Ishikawa (cell line): ENCODE data around the gene NR2F1.

Experiments used
- CEBPB ChIP-seq: IDR thresholded peaks from 2 replicates; pipeline ENCODE4 v1.6.1; 2012
- CREB1 ChIP-seq: IDR thresholded peaks from 2 replicates; pipeline ENCODE4 v1.6.1; 2012; ENCODE audit warnings: low read depth
- EGR1 ChIP-seq: IDR thresholded peaks from 2 replicates; pipeline ENCODE4 v1.6.1; 2012
- EP300 ChIP-seq: IDR thresholded peaks from 2 replicates; pipeline ENCODE4 v1.6.1; 2012; ENCODE audit warnings: borderline replicate concordance
- FOXM1 ChIP-seq: IDR thresholded peaks from 2 replicates; pipeline ENCODE4 v1.6.1; 2012; ENCODE audit warnings: low read depth, borderline replicate concordance
- NFIC ChIP-seq: IDR thresholded peaks from 2 replicates; pipeline ENCODE4 v1.6.1; 2012
- RAD21 ChIP-seq: IDR thresholded peaks from 2 replicates; pipeline ENCODE4 v1.6.1; 2012; ENCODE audit warnings: low read depth
- TAF1 ChIP-seq: IDR thresholded peaks from 2 replicates; pipeline ENCODE4 v1.6.1; 2012; ENCODE audit warnings: low read depth, mild to moderate bottlenecking
- TCF12 ChIP-seq: IDR thresholded peaks from 2 replicates; pipeline ENCODE4 v1.6.1; 2012; ENCODE audit warnings: low read depth
- TEAD4 ChIP-seq: IDR thresholded peaks from 2 replicates; pipeline ENCODE4 v1.6.1; 2012
- YY1 ChIP-seq: IDR thresholded peaks from 2 replicates; pipeline ENCODE4 v1.6.1; 2012; ENCODE audit warnings: low read depth
- ZBTB7A ChIP-seq: IDR thresholded peaks from 2 replicates; pipeline ENCODE4 v1.6.1; 2012; ENCODE audit warnings: low read depth
- TF ChIP-seq, protein P1 (sequence below): IDR thresholded peaks from 2 replicates; pipeline ENCODE4 v1.6.1; 2012; ENCODE audit warnings: low read depth, mild to moderate bottlenecking
- TF ChIP-seq, protein P2 (sequence below): IDR thresholded peaks from 2 replicates; pipeline ENCODE4 v1.6.1; 2012
- TF ChIP-seq, protein P3 (sequence below): IDR thresholded peaks from 2 replicates; pipeline ENCODE4 v1.6.1; 2012

NR2F1 gene

DNA sequence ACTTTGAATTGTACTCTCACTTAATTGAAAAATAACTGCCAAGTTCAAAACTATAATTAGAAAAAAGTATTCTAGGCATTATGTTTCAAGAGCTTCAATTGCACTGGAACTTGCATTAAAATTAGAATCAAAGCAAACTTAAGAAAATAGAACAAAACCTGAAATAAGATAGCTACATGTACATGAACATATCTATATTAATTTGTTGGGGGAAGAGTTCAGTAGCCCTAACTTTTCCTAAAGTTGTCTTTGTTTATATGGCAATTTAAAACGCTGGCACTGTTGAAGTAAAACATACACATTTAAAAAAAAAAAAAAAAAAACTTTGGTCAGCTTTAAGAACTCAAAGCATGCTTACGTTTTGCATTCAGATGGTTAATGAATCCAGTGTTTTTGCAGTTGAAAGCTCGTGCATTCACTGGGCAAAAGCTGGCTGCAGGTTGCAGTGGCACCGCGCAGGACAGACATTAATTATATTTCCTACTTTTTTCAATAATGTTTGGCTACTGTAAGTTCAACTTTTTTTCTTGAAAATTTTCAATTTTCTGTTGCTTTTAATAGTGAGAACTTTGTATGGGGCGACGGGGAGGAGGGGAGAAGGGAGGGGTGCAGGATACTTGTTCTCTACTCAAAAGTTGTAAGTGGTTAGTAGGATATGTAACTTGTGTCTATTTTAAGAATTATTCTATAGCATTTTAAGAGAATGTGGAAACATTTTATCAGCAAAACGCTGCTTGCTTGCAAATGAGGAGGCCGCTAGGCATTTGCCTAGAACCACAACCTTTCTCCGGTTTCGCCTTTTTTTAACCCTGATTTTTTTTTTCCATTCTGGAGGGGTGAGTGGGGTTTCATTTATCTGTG, 3.9 kb downstream of the NR2F1 start:
- TF ChIP-seq TEAD4, result no peak
- no peak for TF ChIP-seq YY1
- TF ChIP-seq, protein P1, sequence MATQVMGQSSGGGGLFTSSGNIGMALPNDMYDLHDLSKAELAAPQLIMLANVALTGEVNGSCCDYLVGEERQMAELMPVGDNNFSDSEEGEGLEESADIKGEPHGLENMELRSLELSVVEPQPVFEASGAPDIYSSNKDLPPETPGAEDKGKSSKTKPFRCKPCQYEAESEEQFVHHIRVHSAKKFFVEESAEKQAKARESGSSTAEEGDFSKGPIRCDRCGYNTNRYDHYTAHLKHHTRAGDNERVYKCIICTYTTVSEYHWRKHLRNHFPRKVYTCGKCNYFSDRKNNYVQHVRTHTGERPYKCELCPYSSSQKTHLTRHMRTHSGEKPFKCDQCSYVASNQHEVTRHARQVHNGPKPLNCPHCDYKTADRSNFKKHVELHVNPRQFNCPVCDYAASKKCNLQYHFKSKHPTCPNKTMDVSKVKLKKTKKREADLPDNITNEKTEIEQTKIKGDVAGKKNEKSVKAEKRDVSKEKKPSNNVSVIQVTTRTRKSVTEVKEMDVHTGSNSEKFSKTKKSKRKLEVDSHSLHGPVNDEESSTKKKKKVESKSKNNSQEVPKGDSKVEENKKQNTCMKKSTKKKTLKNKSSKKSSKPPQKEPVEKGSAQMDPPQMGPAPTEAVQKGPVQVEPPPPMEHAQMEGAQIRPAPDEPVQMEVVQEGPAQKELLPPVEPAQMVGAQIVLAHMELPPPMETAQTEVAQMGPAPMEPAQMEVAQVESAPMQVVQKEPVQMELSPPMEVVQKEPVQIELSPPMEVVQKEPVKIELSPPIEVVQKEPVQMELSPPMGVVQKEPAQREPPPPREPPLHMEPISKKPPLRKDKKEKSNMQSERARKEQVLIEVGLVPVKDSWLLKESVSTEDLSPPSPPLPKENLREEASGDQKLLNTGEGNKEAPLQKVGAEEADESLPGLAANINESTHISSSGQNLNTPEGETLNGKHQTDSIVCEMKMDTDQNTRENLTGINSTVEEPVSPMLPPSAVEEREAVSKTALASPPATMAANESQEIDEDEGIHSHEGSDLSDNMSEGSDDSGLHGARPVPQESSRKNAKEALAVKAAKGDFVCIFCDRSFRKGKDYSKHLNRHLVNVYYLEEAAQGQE, result no peak
- TF ChIP-seq EGR1, result no peak
- no peak for TF ChIP-seq ZBTB7A
- no peak for TF ChIP-seq TCF12
- TF ChIP-seq FOXM1, result no peak
- no peak for TF ChIP-seq NFIC
- TF ChIP-seq CEBPB, result no peak
- TF ChIP-seq, protein P2, sequence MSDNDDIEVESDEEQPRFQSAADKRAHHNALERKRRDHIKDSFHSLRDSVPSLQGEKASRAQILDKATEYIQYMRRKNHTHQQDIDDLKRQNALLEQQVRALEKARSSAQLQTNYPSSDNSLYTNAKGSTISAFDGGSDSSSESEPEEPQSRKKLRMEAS, result no peak
- no peak for TF ChIP-seq EP300

DNA sequence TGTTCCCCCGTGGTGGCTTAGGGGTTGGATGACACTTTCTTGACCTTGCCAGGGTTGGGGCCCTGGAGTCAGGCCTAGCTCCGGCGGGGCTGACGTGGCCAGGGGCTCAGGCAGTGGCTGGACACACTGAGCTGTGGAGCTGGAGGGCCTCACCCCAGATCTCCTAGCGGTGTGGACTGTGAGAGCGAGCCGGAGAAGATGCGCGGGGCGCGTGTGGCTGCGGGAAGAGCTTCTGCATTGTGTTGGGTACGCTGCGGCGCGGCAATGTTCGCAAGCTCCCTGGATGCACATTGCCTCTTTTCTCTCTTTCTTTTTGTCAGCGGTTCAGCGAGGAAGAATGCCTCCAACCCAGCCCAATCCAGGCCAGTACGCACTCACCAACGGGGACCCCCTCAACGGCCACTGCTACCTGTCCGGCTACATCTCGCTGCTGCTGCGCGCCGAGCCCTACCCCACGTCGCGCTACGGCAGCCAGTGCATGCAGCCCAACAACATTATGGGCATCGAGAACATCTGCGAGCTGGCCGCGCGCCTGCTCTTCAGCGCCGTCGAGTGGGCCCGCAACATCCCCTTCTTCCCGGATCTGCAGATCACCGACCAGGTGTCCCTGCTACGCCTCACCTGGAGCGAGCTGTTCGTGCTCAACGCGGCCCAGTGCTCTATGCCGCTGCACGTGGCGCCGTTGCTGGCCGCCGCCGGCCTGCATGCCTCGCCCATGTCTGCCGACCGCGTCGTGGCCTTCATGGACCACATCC, 4.8 kb downstream of the NR2F1 start:
- TF ChIP-seq EGR1 (no peak), ZBTB7A (no peak), CEBPB (no peak), EP300 (no peak), TCF12 (no peak), YY1 (no peak), NFIC (no peak), RAD21 (no peak), FOXM1 (no peak), CREB1 (no peak)
- TF ChIP-seq, protein P2, result no peak
- TF ChIP-seq, protein P1, result no peak
- TF ChIP-seq, protein P3, sequence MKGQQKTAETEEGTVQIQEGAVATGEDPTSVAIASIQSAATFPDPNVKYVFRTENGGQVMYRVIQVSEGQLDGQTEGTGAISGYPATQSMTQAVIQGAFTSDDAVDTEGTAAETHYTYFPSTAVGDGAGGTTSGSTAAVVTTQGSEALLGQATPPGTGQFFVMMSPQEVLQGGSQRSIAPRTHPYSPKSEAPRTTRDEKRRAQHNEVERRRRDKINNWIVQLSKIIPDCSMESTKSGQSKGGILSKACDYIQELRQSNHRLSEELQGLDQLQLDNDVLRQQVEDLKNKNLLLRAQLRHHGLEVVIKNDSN, result no peak

DNA sequence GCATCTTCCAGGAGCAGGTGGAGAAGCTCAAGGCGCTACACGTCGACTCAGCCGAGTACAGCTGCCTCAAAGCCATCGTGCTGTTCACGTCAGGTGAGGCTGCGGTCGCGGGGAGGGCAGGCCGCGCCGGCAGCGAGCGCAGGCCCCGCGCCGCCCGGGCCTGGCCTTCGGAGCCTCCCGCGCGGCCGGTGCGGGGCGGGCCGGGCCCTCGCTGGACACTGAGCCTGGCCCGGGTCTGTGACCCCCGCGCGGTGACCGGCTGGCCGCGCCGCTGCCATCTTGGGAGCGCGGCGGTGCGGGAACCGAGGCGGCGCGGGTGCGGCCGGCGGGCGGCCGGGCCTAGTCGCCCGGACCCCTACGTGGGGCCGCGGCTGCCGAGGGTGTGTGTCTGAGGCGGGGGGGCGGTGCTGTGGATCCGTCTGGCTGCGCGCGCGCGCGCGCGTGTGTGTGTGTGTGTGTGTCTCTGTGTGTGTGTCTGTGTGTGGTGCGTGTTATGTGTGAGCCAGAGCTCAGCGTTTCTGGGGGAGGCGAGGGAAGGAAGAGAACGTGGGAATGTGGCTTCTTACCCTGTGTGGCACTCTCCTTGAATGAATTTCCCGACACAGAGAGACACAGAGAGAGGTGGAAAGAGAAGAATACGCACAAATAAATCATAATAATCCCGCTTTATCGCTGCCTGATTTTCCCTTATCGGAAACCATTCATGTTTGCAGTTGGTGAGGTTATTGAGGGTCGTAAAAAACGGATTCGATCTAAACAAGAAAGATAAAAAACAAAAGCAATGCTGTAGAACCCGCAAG, 5.5 kb downstream of the NR2F1 start:
- TF ChIP-seq, protein P3, result no peak
- TF ChIP-seq CEBPB (no peak), FOXM1 (no peak), TEAD4 (no peak), CREB1 (no peak), TCF12 (no peak), EP300 (no peak), ZBTB7A (no peak), YY1 (no peak), RAD21 (no peak), EGR1 (no peak), TAF1 (no peak)
- TF ChIP-seq, protein P1, result no peak
- TF ChIP-seq, protein P2, result no peak
